Renal pelvis (tissue), 4 donors: ENCODE measurements around the gene POP4. TPM values are rescaled to one million over a fixed set of nuclear protein-coding genes. Genes with fewer than 3 reads are reported as not detected.

Experiments
- DNase-seq: peaks from one replicate; pipeline ENCODE4 v3.0.0-alpha.2; 2013
- polyA plus RNA-seq, 3 donors: library from polyadenylated mRNA; unstranded; fragments of 120-200 nt; gene quantifications; one replicate each; pipeline ENCODE4 v1.2.1, GENCODE V29; 2013; ENCODE audit not compliant: insufficient read length in 3 of 3

POP4 gene
- polyA plus RNA-seq, 3 donors, result 68.8 to 72.7 (median 70.4) TPM

DNA sequence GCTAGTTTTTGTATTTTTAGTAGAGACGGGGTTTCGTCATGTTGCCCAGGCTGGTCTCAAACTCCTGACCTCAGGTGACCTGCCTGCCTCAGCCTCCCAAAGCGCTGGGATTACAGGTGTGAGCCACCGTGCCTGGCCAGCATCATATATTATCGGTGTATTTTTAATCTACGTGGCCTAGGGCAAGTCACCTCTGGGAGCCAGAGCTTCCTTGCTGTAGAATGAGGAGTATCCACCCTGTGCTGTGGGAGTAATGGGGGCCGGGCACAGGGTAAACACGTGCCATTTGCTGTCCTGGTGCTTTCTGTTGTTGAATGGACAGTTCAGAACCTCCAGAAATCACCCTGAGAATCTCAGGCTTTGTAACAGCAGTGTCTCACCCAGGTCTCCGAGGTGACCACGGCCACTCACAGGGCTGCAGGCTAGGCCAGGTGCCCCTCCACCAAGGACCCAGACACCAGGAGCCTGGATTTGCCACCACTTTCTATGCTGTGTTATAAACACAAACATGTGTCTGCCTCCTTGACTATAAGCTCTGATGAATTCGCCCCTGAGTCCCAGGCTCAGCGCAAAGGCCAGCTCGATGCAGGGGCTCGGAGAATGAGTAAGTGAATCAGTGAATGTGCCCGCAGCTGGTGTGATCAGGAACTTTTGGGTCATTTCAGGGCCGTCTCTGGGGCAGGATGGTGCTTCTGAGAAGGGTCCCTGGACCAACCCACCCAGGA lies 22.7 kb downstream of the POP4 start:
- DNase-seq, result no peak

- no peak for DNase-seq
Observed at GRCh38 chr19:29629836-29630534, 23.9 kb downstream of the POP4 start.

GRCh38 chr19:29630655-29631054 lies 24.6 kb downstream of the POP4 start:
- no peak for DNase-seq

DNA sequence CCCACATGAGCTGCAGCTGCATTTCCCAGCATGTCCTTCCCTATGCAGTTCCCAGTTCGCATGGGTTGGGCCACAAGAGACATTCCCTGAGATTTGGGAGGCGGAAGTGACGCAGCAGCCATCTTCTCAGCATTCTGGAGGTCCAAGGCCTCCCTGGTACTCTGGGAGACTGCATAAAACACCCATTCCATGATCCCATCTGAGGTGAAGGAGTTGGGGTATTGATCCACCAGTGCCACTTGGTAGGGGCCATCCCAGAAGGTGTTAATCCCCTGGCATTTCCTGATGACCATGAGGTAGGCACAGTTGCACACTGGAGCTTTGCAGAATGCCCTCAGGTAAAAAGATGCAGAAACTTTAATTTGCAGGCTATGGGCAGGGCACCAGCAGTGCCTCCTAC lies 25.4 kb downstream of the POP4 start:
- DNase-seq, result no peak

DNA sequence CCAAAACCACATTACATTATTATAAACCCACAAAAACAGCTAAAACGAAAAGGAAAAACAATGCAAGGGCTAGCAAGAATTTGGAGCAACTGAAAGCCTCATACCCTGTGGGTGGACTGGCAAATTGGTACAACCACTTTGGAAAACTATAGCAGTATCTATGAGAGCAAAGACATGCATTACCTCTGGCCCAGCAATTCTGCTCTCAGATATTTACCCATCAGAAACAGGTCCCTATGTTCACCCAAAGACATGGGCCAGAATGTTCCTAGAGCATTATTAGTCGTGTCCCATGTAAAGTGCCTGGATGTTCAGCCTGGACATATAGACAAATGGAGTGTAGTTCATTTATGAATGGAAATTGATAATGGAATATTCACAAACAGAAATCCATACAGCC lies 27.9 kb downstream of the POP4 start:
- DNase-seq, result no peak

DNA sequence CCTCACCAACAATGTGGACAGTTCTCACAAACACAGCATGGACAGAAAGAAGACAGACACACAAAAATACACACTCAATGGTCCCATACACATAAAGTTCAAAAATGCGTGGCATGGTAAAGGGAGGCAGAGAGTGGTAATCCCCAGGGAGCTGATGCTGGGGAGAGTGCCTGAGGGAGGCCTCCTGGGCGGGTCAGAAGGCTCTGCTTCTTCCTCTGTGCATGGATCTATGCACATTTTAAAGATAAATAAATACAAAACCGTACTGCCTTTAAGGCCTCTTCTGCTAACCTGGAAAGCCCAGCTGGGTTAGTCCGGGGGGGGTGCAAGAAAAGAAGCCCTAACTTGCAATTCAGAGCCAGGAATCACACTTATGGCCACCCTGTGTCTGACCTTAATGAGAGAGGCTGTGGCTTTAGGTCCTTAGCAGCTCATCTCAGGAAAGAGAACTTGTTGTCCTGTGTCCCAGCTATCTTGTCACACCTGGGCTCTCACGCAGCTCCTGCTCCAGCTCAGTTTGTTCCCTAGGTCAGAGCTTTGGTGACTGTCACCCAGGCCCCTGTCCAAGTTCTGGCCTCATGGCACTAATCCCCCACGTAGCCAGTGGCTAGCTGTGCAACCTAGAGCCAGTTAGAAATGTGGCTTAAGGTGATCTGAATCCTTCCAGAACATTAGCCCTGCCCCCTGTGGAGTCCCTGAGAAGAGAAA lies 28.5 kb downstream of the POP4 start:
- DNase-seq, result no peak

- DNase-seq, result no peak
Observed at GRCh38 chr19:29635963-29636362, 29.9 kb downstream of the POP4 start.

DNA sequence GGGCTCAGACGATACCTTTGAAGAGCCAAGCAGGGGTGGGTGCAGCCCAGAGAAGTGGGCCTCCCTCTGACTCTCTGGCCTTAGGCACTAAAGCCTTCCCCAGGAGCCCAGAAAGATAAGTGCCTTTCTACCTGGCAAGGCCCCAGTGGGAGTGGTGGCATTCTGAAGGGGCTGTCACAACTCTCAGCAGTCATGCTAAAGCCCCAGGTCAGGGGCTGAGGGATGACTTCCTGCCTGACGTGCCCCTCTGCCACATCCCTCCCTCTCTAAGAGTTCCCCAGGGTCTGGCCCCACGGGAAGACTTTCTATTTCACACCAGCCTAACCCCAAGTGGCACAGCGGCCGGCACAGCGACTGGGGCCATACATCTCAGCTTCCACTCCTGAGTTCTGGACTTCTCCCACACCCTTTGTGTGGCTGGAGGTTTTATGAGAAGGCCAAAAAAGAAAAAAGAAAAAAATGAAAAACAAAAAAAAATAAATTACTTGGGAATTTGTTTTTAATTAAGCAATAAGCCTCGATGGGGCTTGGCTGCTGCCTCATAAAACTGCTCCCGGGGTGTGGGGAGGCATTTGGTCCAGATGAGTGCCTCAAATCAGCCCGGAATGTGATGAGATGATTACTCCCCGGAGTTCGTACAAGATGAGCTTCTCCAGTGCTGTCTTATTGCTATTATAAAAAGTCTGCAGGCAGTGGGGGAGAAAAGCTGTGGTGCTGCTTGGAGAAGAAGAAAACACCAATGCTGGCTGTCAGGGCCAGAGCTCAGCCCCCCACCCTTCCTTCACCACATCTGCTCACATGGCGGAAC lies 30.7 kb downstream of the POP4 start:
- no peak for DNase-seq

- no peak for DNase-seq
Observed at GRCh38 chr19:29639086-29639485, 33.0 kb downstream of the POP4 start.

- DNase-seq, result no peak
Observed at GRCh38 chr19:29640231-29640630, 34.1 kb downstream of the POP4 start.

DNA sequence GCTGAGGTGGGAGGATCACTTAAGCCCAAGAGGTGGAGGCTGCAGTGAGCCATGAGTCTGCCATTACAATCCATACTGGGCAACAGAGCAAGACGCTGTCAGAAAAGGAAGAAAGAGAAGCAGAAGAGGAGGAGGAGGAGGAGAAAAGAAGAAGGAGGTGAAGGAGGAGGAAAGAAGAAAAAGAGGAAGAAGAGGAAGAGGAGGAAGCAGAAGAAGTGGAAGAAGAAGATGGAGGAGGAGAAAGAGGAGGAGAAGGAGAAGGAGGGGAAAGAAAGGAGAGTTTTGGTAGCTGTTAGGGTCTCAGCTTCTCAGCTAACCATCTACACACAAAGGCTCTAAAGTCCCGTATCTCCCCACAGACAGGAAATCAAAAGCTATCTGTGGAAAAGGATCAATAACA lies 35.5 kb downstream of the POP4 start:
- no peak for DNase-seq

- no peak for DNase-seq
Observed at GRCh38 chr19:29643361-29643935, 37.4 kb downstream of the POP4 start.

- no peak for DNase-seq
Observed at GRCh38 chr19:29644210-29644609, 38.1 kb downstream of the POP4 start.

GRCh38 chr19:29645491-29645867 lies 39.4 kb downstream of the POP4 start:
- DNase-seq, result no peak

DNA sequence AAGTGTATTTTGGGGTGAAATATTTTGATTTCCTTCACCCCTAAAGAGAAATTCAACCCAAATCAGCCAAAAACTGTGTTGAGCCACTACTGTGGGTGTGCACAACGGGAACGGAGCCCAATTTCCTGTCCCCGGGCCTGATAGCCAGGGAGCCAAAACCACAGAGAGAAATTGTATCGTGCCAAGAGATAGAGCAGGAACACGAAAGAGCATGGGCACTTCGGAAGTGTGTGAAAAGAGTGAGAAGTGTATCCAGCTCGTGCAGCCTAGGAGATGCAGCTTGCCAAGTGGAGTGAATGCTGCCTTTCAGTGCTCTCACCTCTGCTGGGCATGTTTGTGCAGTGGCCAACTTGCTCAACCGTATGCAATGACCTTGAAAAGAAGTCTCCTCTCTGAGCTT lies 39.8 kb downstream of the POP4 start:
- no peak for DNase-seq

DNA sequence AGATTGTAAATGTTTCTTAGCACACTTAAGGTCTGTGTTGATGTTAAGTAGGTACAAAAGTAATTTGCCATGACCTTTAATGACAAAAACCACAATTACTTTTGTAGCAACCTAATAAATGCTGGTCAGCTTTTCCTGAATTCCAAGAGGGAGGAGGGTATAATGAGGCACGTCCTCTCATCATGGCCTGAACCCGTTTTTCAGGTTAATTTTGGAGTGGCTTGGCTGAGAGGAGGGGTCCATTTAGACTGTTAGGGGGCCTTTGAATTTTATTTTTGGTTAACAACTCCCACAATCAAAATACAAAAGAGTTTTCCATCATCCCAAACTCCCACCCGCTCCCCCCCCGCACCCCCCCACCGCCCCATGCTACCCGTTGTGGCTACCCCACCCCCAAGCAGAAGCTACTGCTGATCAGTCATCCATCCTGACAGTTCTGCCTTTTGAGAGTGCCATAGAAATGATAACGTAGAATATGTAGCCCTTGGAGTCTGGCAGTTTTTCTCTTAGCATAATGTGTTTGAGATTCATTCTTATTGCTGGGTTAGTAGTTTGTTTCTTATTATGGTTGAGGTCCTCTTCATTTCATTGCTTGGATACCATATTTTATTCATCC lies 44.8 kb downstream of the POP4 start:
- DNase-seq, result no peak

- DNase-seq, result no peak
Observed at GRCh38 chr19:29651622-29652394, 45.7 kb downstream of the POP4 start.

DNA sequence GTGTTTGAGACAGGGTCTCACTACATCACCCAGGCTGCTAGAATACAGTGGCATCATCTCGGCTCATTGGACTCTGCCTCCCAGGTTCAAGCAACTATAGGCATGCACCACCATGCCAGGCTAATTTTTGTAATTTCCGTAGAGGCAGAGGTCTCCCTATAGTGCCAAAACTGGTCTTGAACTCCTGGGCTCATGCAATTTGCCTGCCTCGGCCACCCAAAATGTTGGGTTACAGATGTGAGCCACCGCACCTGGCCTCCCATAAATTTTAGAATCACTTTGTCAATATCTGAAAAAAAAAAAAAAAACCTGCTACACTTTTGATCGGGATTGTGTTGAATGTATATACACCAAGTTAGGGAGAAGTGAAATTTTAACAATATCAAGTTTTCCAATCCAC lies 47.3 kb downstream of the POP4 start:
- DNase-seq, result no peak

DNA sequence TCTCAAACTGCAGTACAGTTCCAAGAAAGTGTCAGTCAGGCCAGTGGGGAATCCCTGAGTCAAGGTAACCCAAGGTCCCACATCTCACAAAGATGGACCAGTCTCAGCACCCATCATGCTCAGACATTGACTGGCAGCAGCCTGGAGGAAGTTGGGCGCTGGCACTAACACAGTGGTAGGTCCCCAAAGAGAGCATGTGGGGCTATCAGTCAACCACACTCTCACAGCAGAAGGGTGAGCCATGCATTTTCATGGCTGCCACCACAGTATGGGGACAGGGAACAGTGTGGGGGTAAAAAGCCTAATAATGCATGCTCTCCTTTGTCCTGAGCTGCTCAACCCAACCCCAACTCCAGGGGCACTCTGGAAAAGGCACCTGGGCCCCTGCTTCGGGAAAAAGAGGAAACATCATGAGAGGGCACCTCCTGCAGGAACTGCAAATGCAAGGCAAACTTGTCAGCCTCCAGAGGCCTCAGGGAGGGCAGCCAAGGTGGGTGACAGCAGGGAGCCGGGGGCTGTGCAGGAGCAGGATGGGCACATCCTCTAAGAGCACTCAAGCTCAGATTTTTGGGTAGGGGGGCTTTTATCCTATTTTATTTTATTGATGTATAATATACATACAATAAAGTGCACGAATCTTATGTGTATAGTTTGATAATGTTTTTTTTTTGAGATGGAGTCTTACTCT lies 49.7 kb downstream of the POP4 start:
- no peak for DNase-seq
